GM12878 (cell line): ENCODE results near the gene DELE1. TPM values are rescaled to one million over a fixed set of nuclear protein-coding genes. Genes with fewer than 3 reads are reported as not detected.

ENCODE experiments used
- ATAC-seq: fragments of 200-7000 bp; cut with Tn5 transposase; 3 replicates; pipeline ENCODE4 v1.9.1; 2020; ENCODE audit warnings: mild to moderate bottlenecking, moderate library complexity
- BruUV-seq: library from RNA; stranded (reverse); fragments of 400-500 nt; replicated peaks from 2 replicates; lab custom pipeline; 2021; lab: Mats Ljungman, UMichigan
- CTCF ChIA-PET: fragments of 300-600 bp; sonication (Branson Sonifier 250); formaldehyde crosslinking; extraction: SDS; loops from one replicate; lab custom pipeline; 2021; ENCODE audit warnings: inconsistent platforms; lab: Yijun Ruan, JAX
- POLR2A ChIA-PET: fragments of 350-600 bp; formaldehyde crosslinking; extraction: SDS; loops from one replicate; lab custom pipeline; 2021; ENCODE audit warnings: inconsistent platforms; lab: Charles Lee
- RAD21 ChIA-PET: fragments of 300-600 bp; sonication (Branson Sonifier 250); formaldehyde crosslinking; loops from one replicate; lab custom pipeline; 2023; ENCODE audit warnings: antibody characterized with exemption; ENCODE audit not compliant: unreplicated experiment; lab: Charles Lee
- SMC1A ChIA-PET: fragments of 300-600 bp; sonication (Branson Sonifier 250); formaldehyde crosslinking; loops from one replicate; lab custom pipeline; 2023; ENCODE audit not compliant: unreplicated experiment, uncharacterized antibody; lab: Charles Lee
- DNase-seq: peaks from one replicate; pipeline ENCODE4 v3.0.0-alpha.2; 2011; ENCODE audit warnings: low read depth, low spot score
- FAIRE-seq: peaks from 3 replicates; lab custom pipeline; 2011; peaks lifted over from hg19 to GRCh38; lab: Jason Lieb, UNC
- H2AFZ ChIP-seq: 2 replicates; pipeline ENCODE4 v1.6.0; 2011; ENCODE audit warnings: low read depth, low read length, control low read depth; ENCODE audit not compliant: control insufficient read depth
- H3K27ac ChIP-seq: 2 replicates; pipeline ENCODE4 v1.5.1; 2011; ENCODE audit warnings: control low read depth; ENCODE audit not compliant: control insufficient read depth, insufficient read depth
- H3K27me3 ChIP-seq, 2 experiments: replicated peaks in 1 of 2; 2 replicates each; pipeline versions ENCODE4 v1.6.0 to v1.6.1; 2011; ENCODE audit warnings: low read length in 1 of 2; ENCODE audit not compliant: control insufficient read depth in 2 of 2, insufficient read depth in 2 of 2
- H3K36me3 ChIP-seq, 2 experiments: 2 replicates each; pipeline ENCODE4 v1.5.1; 2011; ENCODE audit warnings: low read length in 1 of 2; ENCODE audit not compliant: control insufficient read depth in 2 of 2, insufficient read depth in 2 of 2
- H3K4me1 ChIP-seq: 2 replicates; pipeline ENCODE4 v1.6.1; 2011; ENCODE audit warnings: mild to moderate bottlenecking, low read length, moderate library complexity, mixed read lengths; ENCODE audit not compliant: control insufficient read depth, insufficient read depth
- H3K4me2 ChIP-seq: 2 replicates; pipeline ENCODE4 v1.6.0; 2011; ENCODE audit warnings: control low read depth; ENCODE audit not compliant: control insufficient read depth, insufficient read depth
- H3K4me3 ChIP-seq: fragments of 200-600 bp; sonication (generic); 2 replicates; pipeline ENCODE4 v1.5.1; 2016
- H3K79me2 ChIP-seq: 2 replicates; pipeline ENCODE4 v1.6.0; 2011; ENCODE audit warnings: low read length; ENCODE audit not compliant: control insufficient read depth, insufficient read depth
- H3K9ac ChIP-seq: 2 replicates; pipeline ENCODE4 v1.8.0; 2011; ENCODE audit warnings: low read length, control low read depth, mixed read lengths; ENCODE audit not compliant: control insufficient read depth, insufficient read depth
- H3K9me3 ChIP-seq: replicated peaks from 3 replicates; pipeline ENCODE4 v1.5.1; 2011; ENCODE audit warnings: mild to moderate bottlenecking, low read length; ENCODE audit not compliant: control insufficient read depth, insufficient read depth
- H4K20me1 ChIP-seq: 2 replicates; pipeline ENCODE4 v1.6.0; 2011; ENCODE audit not compliant: control insufficient read depth, insufficient read depth
- BACH1 ChIP-seq: fragments of 450-650 bp; IDR thresholded peaks from 2 replicates; pipeline ENCODE4 v1.6.1; 2017; ENCODE audit warnings: mild to moderate bottlenecking, borderline replicate concordance
- BHLHE40 ChIP-seq, 2 experiments: fragments of 450-650 bp in 1 of 2; IDR thresholded peaks; 2 replicates each; pipeline ENCODE4 v1.6.1; 2011 to 2017; ENCODE audit warnings: low read depth in 2 of 2, borderline replicate concordance in 1 of 2, improper control_type of control experiment in 1 of 2, low read length in 1 of 2, mild to moderate bottlenecking in 1 of 2
- CBX5 ChIP-seq: sonication (generic); IDR thresholded peaks from 2 replicates; pipeline ENCODE4 v1.6.1; 2016; ENCODE audit warnings: low read depth, moderate library complexity, mild to moderate bottlenecking, inconsistent platforms
- CREM ChIP-seq: IDR thresholded peaks from 2 replicates; pipeline ENCODE4 v1.6.1; 2014; ENCODE audit warnings: antibody characterized with exemption, low read depth
- EED ChIP-seq: sonication (generic); IDR thresholded peaks from 2 replicates; pipeline ENCODE4 v1.6.1; 2016; ENCODE audit warnings: antibody characterized with exemption, low read depth
- FOXM1 ChIP-seq: IDR thresholded peaks from 2 replicates; pipeline ENCODE4 v1.6.1; 2012; ENCODE audit warnings: low read depth, mild to moderate bottlenecking, inconsistent platforms, low read length, moderate library complexity
- MEF2B ChIP-seq: fragments of 450-650 bp; IDR thresholded peaks from 2 replicates; pipeline ENCODE4 v1.6.1; 2018; ENCODE audit warnings: mild to moderate bottlenecking, moderate library complexity; ENCODE audit not compliant: partially characterized antibody, poor library complexity, severe bottlenecking
- MYC ChIP-seq: IDR thresholded peaks from 2 replicates; pipeline ENCODE4 v1.6.1; 2011; ENCODE audit warnings: mild to moderate bottlenecking, low read length, moderate library complexity, inconsistent platforms; ENCODE audit not compliant: insufficient read depth, insufficient replicate concordance, insufficient read length, severe bottlenecking
- RAD21 ChIP-seq: IDR thresholded peaks from 2 replicates; pipeline ENCODE4 v1.6.1; 2011; ENCODE audit warnings: mild to moderate bottlenecking, low read depth, low read length, moderate library complexity; ENCODE audit not compliant: insufficient read depth
- SIX5 ChIP-seq: IDR thresholded peaks from 2 replicates; pipeline ENCODE4 v1.6.1; 2011; ENCODE audit warnings: mild to moderate bottlenecking, low read depth, low read length, moderate library complexity; ENCODE audit not compliant: severe bottlenecking
- SMAD1 ChIP-seq: fragments of 450-650 bp; IDR thresholded peaks from 2 replicates; pipeline ENCODE4 v1.6.1; 2018; ENCODE audit warnings: mild to moderate bottlenecking, low read depth; ENCODE audit not compliant: partially characterized antibody
- WRNIP1 ChIP-seq: IDR thresholded peaks from 2 replicates; pipeline ENCODE4 v1.6.1; 2011; ENCODE audit warnings: low read depth, low read length, improper control_type of control experiment, borderline replicate concordance
- YBX1 ChIP-seq: fragments of 450-650 bp; IDR thresholded peaks from 2 replicates; pipeline ENCODE4 v1.6.1; 2016; ENCODE audit warnings: antibody characterized with exemption
- ZBED1 ChIP-seq: IDR thresholded peaks from 2 replicates; pipeline ENCODE4 v1.6.1; 2016; ENCODE audit warnings: borderline replicate concordance
- ZNF207 ChIP-seq: fragments of 450-650 bp; IDR thresholded peaks from 2 replicates; pipeline ENCODE4 v1.6.1; 2014; ENCODE audit warnings: antibody characterized with exemption, mild to moderate bottlenecking, borderline replicate concordance
- ZNF384 ChIP-seq: IDR thresholded peaks from 2 replicates; pipeline ENCODE4 v1.6.1; 2012; ENCODE audit warnings: low read depth, mild to moderate bottlenecking, low read length, improper control_type of control experiment, borderline replicate concordance
- WGBS: methylation state at CpG from one replicate; pipeline ENCODE4 v1.1.6; 2016; ENCODE audit warnings: low lambda C conversion rate; ENCODE audit not compliant: insufficient replicate concordance, insufficient coverage; ENCODE audit errors: missing lambda C conversion rate; 5-methylcytosine and 5-hydroxymethylcytosine counted together
- in situ Hi-C: fragments of 300-500 bp; cut with MboI; formaldehyde crosslinking; loops from 9 replicates; pipeline ENCODE4 v1.14.3; 2018; ENCODE audit warnings: mixed read lengths
- intact Hi-C: fragments of 100-400 bp; cut with micrococcal nuclease; formaldehyde crosslinking; loops from one replicate; pipeline ENCODE4 v1.14.2; 2022; ENCODE audit not compliant: unreplicated experiment
- polyA plus RNA-seq, 11 experiments: library from polyadenylated mRNA; depleted of rRNA in 4 of 11; unstranded in 6 of 11; stranded (reverse) in 5 of 11; fragments of >200 nt; fragmentation: Nextera tagmentation in 4 of 11; fragmentation: Illumina TruSeq in 1 of 11; extraction: Ambion mirVana in 4 of 11; extraction: Trizol in 1 of 11; gene quantifications; 1 replicate in 1 of 11; 2 replicates in 10 of 11; pipeline versions ENCODE4 v1.2.1 to v1.2.3, GENCODE V29; 2011 to 2016; ENCODE audit warnings: inconsistent platforms in 2 of 11, missing spikeins in 2 of 11, low read depth in 1 of 11
- total RNA-seq, 4 experiments: library from RNA; depleted of rRNA in 3 of 4; stranded (reverse); fragments of >200 nt in 3 of 4; fragmentation: Illumina TruSeq in 1 of 4; extraction: Trizol in 1 of 4; gene quantifications; 2 replicates each; pipeline versions ENCODE4 v1.2.1 to v1.2.3, GENCODE V29; 2013 to 2021
- TF ChIP-seq, protein P1 (sequence below): fragments of 450-650 bp; conservative IDR thresholded peaks from 2 replicates; pipeline ENCODE4 v1.6.1; 2017; ENCODE audit warnings: mild to moderate bottlenecking, moderate library complexity
- TF ChIP-seq, protein P2 (sequence below): fragments of 450-650 bp; IDR thresholded peaks from 2 replicates; pipeline ENCODE4 v1.6.1; 2016; ENCODE audit warnings: mild to moderate bottlenecking

The DELE1 gene
- total and polyA plus RNA-seq, 10 of the 15 experiments (the other 5 are each of a cell fraction or from before 2014, with no cell fraction given) = 18.9 to 71.4 (median 47.6) TPM

DNA sequence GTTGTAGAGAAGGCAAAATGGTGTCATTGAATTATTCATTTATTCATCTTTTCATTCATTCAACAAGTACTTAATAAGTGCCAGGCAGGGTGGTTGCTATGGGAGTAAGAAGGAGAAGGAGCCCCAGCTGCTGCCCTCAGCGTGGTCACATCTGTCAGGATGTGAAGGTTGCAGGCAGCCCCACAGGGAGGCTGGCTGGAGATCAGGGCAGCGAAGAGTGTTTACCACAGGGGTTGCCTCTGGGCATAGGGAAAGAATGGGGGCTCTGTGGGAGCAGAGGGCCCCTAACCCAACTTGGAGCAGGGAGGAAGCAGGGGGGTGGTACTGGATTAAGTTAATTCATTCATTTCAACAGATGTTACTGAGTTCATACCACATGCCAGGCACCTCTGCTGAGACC is 28.3 kb downstream of the DELE1 start:
- WGBS = 64% methylated on average over 2 of the region's 2 CpGs
- SMC1A ChIA-PET = interaction anchor here (1.2 to 1.6 kb wide), 2 partner anchors 9 to 256 kb away, joined by 3 to 4 read pairs; no protein-coding TSS in a partner anchor
- in situ Hi-C loops = no loop called here
- Histone ChIP-seq H3K4me1 (no peaks in the 10 kb centered on the region), H2AFZ (no peak overlapping the region), H3K9ac (no peak overlapping the region), H3K27me3 (no peaks in the 10 kb centered on the region), H3K4me2 (no peak overlapping the region), H4K20me1 (no peaks in the 10 kb centered on the region), H3K79me2 (no peaks in the 10 kb centered on the region), H3K4me3 (no peak overlapping the region), H3K9me3 (no peaks in the 10 kb centered on the region), H3K36me3 (no peaks in the 10 kb centered on the region), H3K27ac (no peak overlapping the region)
- DNase-seq = no peak
- CTCF ChIA-PET = no interaction called here
- no peak for TF ChIP-seq ZBED1
- no peak for TF ChIP-seq FOXM1
- no peak for TF ChIP-seq EED
- no peak for TF ChIP-seq SIX5
- TF ChIP-seq CREM = no peak
- TF ChIP-seq SMAD1 = no peak
- no peak for TF ChIP-seq MYC
- TF ChIP-seq ZNF207 = no peak
- TF ChIP-seq, protein P1, sequence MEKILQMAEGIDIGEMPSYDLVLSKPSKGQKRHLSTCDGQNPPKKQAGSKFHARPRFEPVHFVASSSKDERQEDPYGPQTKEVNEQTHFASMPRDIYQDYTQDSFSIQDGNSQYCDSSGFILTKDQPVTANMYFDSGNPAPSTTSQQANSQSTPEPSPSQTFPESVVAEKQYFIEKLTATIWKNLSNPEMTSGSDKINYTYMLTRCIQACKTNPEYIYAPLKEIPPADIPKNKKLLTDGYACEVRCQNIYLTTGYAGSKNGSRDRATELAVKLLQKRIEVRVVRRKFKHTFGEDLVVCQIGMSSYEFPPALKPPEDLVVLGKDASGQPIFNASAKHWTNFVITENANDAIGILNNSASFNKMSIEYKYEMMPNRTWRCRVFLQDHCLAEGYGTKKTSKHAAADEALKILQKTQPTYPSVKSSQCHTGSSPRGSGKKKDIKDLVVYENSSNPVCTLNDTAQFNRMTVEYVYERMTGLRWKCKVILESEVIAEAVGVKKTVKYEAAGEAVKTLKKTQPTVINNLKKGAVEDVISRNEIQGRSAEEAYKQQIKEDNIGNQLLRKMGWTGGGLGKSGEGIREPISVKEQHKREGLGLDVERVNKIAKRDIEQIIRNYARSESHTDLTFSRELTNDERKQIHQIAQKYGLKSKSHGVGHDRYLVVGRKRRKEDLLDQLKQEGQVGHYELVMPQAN = no peak
- TF ChIP-seq ZNF384 = no peak
- TF ChIP-seq WRNIP1 = no peak
- TF ChIP-seq BHLHE40 (IDR thresholded peaks at IDR 0.05; ENCODE audit: borderline replicate concordance in 1 of 2, low read depth in 2 of 2, low read length in 1 of 2) = no peak
- TF ChIP-seq, protein P2, sequence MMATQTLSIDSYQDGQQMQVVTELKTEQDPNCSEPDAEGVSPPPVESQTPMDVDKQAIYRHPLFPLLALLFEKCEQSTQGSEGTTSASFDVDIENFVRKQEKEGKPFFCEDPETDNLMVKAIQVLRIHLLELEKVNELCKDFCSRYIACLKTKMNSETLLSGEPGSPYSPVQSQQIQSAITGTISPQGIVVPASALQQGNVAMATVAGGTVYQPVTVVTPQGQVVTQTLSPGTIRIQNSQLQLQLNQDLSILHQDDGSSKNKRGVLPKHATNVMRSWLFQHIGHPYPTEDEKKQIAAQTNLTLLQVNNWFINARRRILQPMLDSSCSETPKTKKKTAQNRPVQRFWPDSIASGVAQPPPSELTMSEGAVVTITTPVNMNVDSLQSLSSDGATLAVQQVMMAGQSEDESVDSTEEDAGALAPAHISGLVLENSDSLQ = no peak
- no peak for TF ChIP-seq CBX5
- TF ChIP-seq BACH1 = no peak
- no peak for TF ChIP-seq YBX1
- TF ChIP-seq RAD21 = no peak
- TF ChIP-seq MEF2B = no peak
- no peak for ATAC-seq
- FAIRE-seq = no peak
- RAD21 ChIA-PET = no interaction called here
- intact Hi-C loops = no loop called here
- POLR2A ChIA-PET = interaction anchor here (1.1 kb wide), 1 partner anchor 17 kb away, joined by 3 read pairs; the partner anchor contains the start of gene RNF14
- no TSS peak for BruUV-seq
